Suprapubic skin (tissue), 4 donors: ENCODE data around the gene ZNF560.

Experiments
- CTCF ChIP-seq, 2 donors: fragments of 200-600 bp in 1 of 2; fragments of 450-650 bp in 1 of 2; sonication (generic) in 1 of 2; IDR thresholded peaks; one replicate each; pipeline ENCODE4 v1.5.1; 2016 to 2019; ENCODE audit warnings: antibody characterized with exemption in 2 of 2, mild to moderate bottlenecking in 1 of 2, moderate library complexity in 1 of 2
- EP300 ChIP-seq: sonication (generic); formaldehyde crosslinking; IDR thresholded peaks from one replicate; pipeline ENCODE4 v1.6.1; 2017; ENCODE audit warnings: antibody characterized with exemption
- POLR2A ChIP-seq, 2 donors: fragments of 450-650 bp; IDR thresholded peaks; one replicate each; pipeline ENCODE4 v1.6.1; 2017; ENCODE audit warnings: antibody characterized with exemption in 2 of 2, mild to moderate bottlenecking in 2 of 2, moderate library complexity in 2 of 2
- POLR2AphosphoS5 ChIP-seq, 3 donors: sonication (generic); formaldehyde crosslinking; IDR thresholded peaks; one replicate each; pipeline ENCODE4 v1.6.1; 2017; ENCODE audit warnings: antibody characterized with exemption in 3 of 3

- TF ChIP-seq CTCF (IDR thresholded peaks at IDR 0.05): no peak
- TF ChIP-seq POLR2A (IDR thresholded peaks at IDR 0.05): no peak
- TF ChIP-seq EP300: no peak
- no peak for TF ChIP-seq POLR2AphosphoS5 (IDR thresholded peaks at IDR 0.05)
These were observed at the start of gene ZNF560 for GRCh38 chr19:9498183-9498902.
